Activated CD4-positive, CD25-positive, alpha-beta regulatory T cell (primary cell): ENCODE data around the gene PYY.
A peak's percentile ranks its signal among the peaks of the same experiment; 100 is the strongest.
"Not testable (repeated sequence)": the region's sequence is repeated elsewhere in the genome, so short reads cannot be mapped to it uniquely, and the experiment has no call there.

Experiments used
- DNase-seq, 4 experiments: peaks; one replicate each; lab custom pipeline; 2025; lab: John Stamatoyannopoulos, UW

PYY gene

DNA sequence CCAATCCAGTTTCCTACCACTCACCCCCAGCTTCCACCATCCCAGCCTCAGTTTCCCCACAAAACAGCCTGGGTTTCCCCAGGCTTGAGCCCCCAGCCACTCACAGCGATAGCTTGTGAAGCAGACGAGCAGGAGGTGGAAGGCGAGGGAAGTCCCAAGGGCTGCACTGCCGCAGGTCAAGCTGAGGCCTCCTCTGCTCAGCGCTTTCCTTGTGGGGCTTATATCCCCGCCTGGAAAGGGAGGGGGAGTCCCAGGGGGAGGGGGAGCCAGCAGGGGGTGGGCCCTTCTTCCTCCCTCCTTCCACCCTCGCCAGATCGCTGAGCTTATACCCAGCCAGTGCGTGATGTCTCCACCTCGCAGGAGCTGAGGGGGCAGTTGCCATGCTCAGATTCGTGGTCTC, at the start of gene PYY:
PYY (minus strand) TSS at position 195 of the 400 bp plus-strand sequence. CDS start 457 bp downstream, outside the sequence.
- DNase-seq = no peak

DNA sequence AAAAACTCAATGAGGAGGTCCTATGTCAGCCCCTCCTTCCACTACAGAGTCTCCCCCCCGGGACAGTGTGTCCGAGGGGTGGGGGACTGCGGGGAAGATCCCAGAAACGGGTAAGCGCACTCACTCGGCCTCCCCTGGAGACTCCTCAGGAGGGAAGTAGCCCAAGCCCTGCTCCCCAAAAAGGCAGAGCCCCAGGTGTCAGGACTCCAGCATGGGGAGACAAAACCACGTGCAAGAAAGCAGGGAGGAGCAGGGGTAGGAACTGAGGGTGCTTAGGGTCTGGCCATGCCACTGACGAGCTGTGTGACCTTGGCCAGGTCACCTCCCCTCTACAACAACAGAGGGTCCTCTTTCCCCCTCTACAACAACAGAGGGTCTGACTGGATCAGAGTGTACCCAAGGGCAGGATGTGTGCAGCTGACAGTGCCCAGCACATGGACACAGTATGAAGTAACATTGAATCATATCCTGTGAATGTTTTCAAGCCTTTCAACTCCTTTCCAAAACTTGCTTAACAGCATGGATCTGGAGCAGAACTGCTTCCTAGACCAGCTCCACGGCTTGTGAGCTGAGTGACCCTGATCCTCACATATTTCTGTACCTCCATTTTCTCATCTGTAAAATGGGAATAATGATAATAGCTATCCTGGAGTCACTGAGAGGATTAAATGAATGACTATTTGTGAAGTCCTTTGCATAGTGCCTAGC, 48.6 kb upstream of the PYY start:
- no peak for DNase-seq

DNA sequence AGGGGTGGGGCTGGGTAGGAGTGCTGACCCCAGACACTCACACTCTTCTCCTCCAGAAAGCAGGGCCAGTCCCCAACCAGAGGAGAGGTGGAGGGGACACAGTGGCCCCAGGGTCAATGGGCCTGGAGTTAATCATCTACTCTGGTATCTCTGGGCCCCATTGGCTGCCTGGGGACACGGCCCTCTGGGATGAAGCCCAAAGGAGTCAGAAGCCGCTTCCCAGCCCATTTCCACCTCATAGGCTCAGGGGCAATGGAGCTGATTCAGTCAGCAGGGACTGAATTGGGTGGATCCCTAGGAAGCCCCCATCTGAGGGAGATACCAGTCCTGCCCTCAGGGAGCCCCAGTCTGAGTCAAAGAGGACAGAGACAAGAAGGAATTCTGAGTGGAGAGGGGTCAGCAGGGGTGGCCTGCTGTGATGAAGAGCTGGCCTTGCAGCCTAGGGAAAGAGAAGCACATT, 47.8 kb upstream of the PYY start:
- no peak for DNase-seq

DNA sequence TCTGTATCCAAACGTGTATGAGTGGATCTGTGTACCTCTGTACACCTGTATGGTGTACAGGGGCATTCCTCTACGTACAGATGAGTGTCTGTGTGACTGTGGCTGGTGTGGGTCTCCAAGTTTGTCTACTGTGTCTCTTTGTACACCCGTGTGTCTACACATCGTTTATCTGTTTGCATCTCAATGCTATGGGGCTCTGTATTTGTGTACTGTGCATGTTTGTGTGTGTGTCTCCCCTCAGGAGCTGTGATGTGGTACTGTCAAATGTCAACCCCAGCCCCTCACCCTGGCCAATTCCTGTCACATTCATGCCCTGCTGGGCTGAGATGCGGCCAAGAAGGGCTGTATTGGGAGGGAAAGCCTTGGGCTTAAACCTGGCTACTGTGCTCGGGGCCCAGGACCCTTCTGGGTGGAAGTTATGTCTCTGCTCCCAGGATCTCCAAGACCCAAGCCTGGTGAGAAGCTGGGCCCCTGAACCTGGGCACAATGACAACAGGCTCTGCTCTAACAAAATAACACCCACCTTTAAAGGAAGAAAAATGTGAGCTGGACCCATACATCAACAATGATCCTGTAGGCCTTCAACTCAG, 47.2 kb upstream of the PYY start:
- DNase-seq = no peak

DNA sequence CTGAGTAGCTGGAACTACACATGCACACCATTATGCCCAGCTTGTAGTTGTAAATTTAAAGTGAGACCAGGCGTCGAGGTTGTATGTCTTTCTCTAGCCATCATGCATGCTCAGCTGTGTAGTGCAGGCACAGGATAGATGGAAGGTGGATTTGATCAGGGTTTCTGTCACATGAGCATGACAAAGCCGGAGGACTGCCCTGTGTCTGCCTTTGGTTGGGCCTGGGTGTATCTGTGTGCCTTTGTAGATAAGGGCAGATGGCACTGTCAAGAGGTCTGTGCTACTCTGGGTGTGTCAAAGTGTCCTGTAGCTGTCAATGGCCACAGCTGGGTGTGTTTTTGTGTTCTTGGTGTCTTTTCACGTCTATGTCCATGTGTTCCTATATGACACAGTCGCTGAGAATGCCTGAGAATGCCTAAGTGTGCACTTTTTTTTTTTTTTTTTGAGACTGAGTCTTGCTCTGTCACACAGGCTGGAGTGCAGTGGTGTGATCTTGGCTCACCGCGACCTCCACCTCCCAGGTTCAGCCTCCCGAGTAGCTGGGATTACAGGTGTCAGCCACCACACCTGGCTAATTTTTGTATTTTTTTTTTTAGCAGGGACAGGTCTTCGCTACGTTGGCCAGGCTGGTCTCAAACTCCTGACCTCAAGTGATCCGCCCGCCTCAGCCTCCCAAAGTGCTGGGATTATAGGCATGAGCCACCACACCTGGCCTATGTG, 46.6 kb upstream of the PYY start:
- DNase-seq = no peak

DNA sequence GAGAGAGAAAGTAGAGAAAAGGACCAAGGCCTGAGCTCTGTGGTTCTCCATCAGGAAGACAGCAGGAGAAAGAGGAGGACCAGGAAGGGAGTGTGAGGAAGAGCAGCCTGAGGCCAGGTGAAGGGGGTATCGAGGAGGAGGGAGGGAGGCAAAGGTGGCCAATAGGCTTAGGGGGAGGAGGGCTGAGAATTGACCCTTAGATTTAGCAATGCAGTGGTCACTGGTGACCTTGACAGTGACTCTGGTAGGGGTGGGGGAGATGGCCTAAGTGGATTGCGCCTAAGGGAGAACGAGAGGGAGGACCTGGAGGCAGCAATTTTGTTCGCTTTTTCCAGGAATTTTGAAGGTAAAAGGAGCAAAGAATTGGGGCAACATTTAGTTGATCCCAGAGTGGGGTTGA, 45.3 kb upstream of the PYY start:
- DNase-seq = no peak

DNA sequence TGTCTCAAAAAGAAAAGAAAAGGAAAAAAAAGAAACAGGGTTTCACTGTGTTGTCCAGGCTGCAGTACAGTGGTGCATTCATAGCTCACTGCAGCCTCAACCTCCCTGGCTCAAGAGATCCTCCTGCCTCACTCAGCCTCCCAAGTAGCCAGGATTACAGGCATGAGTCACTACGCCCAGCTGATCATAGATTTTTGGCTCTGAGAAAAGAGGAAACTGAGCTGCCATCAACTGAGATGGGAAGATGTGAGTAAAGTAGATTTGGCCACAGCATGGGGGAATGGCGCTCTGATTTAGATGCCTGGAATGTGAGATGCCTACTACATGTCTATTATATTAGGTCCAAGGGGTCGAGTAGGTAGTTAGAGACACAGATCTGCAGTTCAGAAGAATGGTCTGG, 44.8 kb upstream of the PYY start:
- no peak for DNase-seq

DNA sequence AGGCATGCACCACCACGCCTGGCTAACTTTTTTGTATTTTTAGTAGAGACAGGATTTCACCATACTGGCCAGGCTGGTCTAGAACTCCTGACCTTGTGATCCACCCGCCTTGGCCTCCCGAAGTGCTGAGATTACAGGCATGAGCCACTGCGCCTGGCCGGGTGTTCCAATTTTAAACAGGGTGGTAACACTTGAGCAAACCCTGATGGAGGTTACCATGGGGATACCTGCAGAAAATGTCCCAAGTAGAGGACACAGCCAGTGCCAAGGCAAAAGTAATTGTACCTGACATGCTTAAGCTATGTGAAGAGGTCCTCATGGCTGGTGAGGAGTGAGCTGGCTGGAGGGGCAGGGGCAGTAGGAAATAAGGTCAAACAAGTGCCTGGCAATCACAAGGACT, 43.4 kb upstream of the PYY start:
- not testable (repeated sequence) for DNase-seq

DNA sequence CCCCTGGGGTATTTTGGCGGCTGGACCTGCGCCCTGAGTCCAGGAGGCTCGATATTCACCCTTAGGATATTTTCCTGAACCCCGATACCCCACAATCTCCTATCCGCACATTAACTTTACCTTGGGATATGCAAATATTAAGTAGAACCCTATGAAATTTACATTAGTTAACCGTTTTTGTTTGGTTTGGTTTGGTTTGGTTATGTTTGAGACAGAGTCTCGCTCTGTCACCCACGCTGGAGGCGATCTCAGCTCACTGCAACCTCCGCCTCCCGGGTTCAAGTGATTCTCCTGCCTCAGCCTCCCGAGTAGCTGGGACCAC, 41.4 kb upstream of the PYY start:
- no peak for DNase-seq

DNA sequence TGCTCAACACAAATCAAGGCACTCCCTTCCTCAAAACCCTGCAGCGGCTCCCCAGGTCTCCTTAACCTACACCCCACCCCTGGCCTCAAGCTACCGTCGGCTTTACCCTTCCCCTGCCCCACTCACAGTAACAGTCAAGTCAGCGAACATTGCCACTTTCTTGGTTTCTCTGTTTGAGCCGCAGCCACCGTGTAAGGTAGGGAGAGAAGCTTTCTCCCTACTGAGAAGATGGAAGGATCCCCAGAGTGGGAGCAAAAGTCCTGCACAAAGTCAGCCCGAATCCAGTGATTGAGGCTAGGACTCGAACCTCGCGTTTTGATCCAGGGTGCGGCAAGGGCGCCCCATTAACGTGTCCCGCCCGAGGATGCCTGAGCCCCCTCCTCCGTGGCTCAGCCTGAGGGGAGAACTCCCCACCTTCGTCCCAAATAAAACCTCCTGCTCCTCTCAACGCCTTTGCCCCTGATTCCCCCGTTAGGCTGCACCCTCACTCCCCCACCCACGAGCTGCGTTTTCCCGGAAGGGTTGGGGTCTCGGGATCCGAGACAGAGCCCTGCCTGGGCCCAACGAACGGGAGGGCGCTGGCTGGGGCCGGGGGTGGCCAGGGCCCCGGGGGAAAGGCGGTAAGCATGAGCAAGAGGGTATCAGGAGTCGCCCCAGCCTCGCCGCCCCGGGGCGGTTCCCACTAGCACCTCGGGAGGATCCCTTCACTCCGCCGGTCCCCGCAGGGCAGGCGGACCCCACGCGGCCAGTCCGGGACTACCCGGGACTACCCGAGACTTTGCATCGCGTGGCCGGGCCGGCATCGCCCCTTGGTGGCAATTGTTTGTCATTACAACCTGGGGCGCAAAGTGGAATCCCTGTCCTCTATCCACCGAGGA, 40.8 kb upstream of the PYY start:
- peak in 3 of 4 experiments; percentile 13 to 30 (median 29) for DNase-seq

DNA sequence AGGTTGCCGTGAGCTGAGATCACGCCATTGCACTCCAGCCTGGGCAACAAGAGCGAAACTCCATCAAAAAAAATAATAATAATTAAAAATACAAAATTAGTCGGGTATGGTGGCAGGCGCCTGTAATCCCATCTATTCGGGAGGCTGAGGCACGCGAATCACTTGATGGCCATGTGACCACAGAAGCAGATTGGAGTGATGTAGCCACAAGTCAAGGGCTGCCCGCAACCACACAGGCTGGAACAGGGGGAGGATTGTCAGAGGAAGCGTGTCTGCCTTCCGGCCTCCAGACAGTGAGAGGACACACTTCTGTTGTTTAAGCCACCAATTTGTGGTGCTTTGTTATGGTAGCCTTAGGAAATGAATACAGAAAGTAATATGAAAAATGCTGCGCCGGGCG, 38.9 kb upstream of the PYY start:
- no peak for DNase-seq

DNA sequence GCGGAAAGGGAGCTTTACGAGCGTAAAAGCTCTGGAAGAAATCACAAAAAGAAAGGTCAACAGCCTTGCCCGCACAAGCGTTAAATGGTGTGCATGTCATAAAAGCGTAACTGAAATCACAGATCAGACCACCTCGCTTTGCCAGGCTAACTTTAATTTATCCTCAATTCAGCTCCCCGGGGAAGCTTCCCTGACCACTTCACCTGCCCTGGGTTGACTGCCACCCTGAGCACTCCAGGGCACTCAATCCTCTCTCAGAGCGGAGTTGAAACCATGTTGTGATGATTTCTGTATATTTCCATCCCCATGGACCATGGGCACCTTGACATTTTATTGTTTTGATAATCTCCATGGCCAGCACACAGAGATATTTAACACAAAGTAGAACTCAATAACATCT, 34.6 kb upstream of the PYY start:
- DNase-seq = no peak

DNA sequence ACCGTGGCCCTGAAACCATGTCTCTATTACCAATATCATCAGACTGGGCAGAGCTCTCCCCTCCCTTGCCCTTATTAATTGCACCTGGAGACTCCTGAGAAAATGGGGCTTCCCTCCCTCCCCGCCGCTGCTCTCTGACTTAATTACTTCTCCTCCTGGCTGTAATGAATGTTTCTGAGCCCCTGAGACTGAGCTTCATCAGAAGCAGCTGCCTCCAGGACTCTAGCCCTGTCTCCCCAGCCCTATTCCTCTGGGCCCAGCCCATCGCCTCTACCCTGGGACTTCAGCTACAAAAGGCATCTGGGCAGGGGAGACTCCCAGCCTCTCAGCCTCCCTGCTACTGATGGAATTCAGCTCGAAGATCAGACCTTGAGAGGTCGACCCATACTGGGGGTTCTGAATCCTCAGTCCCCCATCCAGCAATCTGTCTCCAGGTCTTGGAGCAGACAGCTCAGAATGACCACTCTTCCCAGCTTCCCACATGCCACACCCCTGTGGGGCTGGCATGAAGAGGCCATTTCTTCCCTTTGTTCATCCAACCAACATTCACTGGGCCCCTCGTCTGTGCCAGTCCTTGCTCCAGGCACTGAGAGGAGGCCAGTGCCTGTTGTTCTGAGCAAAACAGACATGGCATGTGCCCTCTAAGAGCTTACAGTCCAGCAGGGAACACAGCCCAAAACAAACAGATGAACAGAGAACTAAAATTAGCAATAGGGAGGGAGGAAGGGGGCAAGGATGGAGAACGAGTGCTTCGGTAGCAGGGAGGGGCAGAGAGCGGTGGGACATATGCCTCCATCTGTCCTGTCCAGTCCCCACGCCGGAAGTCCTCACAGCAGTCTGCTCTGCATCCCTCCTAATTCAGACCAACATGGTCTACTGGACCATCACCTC, 33.6 kb upstream of the PYY start:
- no peak for DNase-seq

DNA sequence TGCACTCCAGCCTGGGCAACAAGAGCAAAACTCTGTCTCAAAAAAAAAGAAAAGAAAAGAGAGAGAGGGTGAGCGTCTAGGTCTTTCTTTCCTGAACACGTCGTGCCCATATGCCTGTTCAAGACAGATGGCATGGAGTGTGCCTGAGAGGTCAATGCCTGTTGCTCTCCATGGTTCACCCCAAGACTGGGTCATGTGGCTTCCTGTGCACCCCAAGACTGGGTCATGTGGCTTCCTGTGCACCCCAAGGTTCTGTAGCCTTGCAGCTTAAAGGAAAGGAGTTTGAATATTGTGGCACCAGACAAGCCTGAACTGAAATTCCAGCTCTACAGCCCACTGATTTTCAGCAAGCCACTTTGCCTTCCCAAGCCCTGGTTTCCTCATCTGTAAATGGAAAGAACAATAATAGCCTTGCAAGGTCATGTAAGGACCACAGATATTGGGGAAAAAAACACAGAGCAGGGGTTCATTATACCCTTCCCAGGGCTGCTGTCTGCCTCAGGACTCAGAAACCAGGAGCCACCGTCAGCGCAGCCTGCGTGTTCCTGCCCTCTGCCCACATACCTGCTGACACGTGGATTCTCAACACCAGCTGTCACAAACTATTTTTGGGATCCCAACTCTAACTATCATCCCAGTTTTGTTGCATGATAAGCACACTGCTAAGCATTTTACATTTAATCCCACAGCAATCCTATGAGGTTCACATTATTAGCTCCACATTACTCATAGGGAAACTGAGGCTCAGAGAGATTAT, 32.7 kb upstream of the PYY start:
- no peak for DNase-seq

DNA sequence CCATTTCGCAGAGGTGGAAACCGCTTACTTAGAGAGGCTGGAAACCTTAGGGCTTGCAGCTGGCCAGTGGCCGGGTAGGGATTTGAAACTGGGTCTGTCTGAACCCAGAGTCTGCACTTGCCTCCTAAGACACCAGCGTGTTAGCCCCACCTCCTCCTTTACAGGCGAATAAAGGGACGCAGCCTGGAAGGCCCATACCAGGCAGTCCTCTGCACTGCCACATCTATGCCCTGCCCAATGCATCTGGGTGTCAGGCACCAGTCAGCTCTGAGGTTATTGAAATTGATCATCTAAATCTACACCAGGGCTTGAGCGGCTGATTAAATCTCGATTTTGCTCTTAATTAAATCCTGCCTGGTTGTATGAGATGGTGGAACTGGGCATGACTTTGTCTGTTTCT, 30.8 kb upstream of the PYY start:
- DNase-seq = no peak

DNA sequence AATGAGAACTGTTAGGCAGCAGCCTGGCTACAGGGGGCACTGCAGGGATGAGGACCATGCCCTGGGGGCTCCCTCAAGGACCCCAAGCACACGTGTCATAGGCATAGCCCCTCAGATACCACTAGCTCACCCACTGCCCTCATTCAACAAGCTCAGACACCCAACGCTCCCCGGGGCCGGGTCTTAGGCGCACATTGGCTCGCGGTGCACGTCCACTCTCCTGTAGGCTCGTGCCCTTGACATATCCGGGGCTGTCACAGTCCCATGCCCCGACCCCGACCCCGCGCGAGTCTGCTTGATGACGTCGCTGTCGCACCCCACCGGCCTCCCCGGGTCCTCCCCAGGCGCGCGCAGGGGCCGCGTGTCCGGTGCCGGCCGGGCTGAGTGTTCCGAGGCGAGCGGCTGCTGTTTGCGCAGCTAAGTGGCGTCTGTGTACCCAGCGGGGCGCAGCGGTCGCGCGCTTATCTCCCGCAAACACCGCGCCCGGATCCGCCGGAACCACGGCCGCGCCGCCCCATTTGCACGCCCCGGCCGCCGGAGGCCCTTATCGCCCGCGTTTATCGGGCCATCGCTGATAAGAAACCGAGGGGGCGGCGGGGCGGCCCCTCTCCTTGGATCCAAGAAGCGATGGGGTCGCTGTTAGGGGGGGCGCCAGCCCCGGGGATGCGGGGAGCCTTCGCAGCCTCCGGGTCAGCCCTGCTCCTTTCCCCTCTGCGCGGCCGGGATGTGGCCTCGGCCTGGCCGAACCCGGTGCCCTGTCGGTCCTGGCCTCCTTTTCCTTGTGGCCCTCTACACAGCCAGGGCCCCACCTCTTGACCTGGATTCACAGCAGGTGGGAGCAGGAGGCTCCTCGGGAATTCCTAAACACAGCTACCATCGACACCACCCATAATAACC, 30.0 kb upstream of the PYY start:
- no peak for DNase-seq

DNA sequence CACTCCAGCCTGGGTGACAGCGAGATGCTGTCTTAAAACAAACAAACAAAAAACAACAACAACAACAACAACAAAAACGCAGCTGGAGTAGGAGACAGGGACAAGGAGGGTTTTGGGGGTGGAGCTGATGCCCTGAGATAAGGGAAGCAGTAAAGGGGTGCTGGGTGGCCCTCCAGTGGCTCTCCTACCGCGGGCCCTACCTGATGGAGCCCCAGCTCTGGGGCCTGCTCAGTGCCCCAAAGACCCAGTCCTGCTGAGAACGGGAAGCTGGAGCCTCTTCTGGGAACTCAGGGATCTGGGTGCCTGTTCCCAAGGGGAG, 29.4 kb upstream of the PYY start:
- no peak for DNase-seq

DNA sequence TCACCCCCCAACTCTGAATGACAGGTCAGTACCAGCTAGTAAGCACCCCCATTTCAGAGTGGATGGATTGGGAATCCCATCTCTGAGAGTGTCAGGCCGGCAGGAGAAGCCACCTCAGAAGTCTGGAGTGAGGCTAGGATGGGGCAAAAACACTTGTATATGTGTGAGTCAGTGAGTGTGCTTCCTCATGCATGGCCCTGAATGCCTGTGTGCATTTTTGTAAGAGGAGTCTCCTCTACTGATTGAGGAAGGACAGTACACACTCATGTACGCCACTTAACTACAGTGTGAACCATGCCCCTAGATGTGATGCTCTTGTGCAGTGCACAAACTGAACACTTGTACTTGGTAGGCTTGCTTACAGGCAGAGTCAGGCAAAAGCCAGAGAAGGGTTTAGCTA, 28.4 kb upstream of the PYY start:
- DNase-seq = no peak

DNA sequence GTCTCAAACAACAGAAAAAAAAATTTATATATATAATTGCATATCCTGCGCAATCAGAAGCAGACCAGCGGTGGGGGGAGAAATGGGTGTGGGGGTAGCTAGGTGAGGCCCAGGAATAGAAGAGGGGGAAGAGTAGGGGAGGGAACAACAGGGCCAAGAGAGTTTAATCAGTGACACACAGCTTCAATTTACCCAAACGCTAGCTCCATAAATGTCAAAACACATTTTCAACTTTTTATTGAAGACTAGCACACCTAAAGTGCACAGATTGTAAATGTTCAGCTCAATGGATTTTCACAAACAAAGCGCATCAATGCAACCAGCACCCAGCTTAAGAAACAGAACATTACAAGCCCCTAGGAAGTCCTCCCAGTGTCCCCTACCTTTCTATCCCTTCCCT, 25.9 kb upstream of the PYY start:
- no peak for DNase-seq

DNA sequence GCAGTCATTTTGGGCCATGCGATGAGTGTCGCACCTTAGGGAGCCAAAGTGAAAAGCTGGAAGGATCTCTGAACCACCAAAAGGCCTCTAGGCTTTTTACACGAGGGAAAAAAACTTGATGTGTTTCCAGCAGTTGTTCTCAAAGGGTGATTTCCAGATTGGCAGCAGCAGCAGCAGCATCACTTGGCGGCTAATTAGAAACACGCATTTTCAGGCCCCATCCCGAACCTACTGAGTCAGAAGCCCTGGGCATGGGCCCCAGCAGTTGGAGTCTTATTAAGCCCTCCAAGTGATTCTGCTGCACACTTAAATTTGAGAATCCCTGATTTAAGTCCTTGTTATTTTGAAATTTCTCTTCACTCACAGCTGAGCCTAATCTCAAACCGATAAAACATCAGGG, 25.3 kb upstream of the PYY start:
- no peak for DNase-seq
